Measurements from ENCODE around the gene PDZD2. TPM values are rescaled to one million over a fixed set of nuclear protein-coding genes. Genes with fewer than 3 reads are reported as not detected.

Gene PDZD2
- polyA plus RNA-seq, 3 donors = 0.10 TPM; not detected in 2

DNA sequence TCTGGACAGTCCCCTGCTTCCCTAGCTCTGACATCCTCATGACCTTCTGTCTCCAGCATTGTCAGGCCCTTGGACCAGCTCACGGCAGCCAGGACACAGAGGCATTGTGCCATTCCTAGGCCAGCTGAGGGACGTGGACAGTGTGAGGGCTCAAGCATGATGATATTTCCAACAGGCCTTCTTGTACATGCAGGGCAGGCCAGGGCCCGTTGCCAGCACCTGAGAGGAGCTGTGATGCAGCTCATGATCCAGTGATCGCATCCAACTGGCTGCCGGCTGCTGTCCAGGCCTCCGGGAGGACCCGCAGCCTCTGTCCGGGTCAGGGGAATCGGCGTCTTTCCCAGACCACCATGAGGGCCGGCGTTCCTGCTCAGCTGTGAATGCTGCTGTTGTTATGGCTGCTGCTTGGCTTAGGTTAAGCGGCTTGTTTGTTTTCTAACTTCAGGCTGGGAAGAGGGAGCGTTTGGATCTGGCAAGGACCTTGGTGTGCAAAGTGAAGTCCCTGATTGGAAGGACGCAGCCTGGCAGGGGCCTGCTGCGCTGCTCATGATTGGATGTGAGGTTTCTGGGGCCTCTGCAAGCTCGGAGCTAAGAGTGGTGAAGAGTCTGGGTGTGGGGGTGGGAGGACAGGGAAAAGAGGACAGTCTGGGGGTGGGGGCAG lies 53.8 kb downstream of the PDZD2 start:
- 98% methylated on average over 13 of the region's 17 CpGs for WGBS (ENCODE audit: insufficient coverage)
- Histone ChIP-seq H3K36me3 (replicated peaks in 1 of 2; ENCODE audit: control insufficient read depth in 1 of 2, insufficient read depth in 2 of 2, low read length in 2 of 2) (no peaks in the 10 kb centered on the region), H3K79me2 (ENCODE audit: insufficient read depth, low read length) (no peaks in the 10 kb centered on the region), H3K27me3 (ENCODE audit: control insufficient read depth in 2 of 2, insufficient read depth in 2 of 2, low read length in 2 of 2) (no peaks in the 10 kb centered on the region), H4K20me1 (ENCODE audit: insufficient read depth, low read length) (no peaks in the 10 kb centered on the region), H3K4me1 (ENCODE audit: control insufficient read depth in 1 of 2, insufficient read depth in 2 of 2, low read length in 2 of 2) (no peaks in the 10 kb centered on the region), H2AFZ (ENCODE audit: insufficient read depth, low read depth, low read length, poor library complexity, severe bottlenecking) (no peak overlapping the region), H3K4me2 (replicated peaks; ENCODE audit: extremely low read depth, low read length, poor library complexity, severe bottlenecking) (no peak overlapping the region), H3K27ac (ENCODE audit: low read depth in 1 of 2, low read length in 2 of 2) (no peak overlapping the region), H3K4me3 (replicated peaks in 1 of 3; ENCODE audit: low read depth in 2 of 3, low read length in 3 of 3) (no peak overlapping the region), H3K9ac (ENCODE audit: insufficient read depth, low read length, poor library complexity, severe bottlenecking) (no peak overlapping the region), H3K9me3 (replicated peaks in 1 of 2; ENCODE audit: control insufficient read depth in 1 of 2, insufficient read depth in 1 of 2, low read length in 2 of 2) (no peaks in the 10 kb centered on the region)
- Mint-ChIP-seq H3K36me3 (no peaks in the 10 kb centered on the region), H3K27ac (peak overlapping the region in 1 of 7 donors; percentile 21), H3K4me1 (no peaks in the 10 kb centered on the region), H3K4me3 (no peak overlapping the region), H3K27me3 (ENCODE audit: low read depth in 3 of 3) (peaks cover 0 to 1% (median 0%) of the 10 kb centered on the region in 3 donors), H3K9me3 (peaks cover 0 to 16% (median 5%) of the 10 kb centered on the region in 7 donors)
- intact Hi-C loops (cut with micrococcal nuclease) = no loop called here
- TF ChIP-seq, protein P1, sequence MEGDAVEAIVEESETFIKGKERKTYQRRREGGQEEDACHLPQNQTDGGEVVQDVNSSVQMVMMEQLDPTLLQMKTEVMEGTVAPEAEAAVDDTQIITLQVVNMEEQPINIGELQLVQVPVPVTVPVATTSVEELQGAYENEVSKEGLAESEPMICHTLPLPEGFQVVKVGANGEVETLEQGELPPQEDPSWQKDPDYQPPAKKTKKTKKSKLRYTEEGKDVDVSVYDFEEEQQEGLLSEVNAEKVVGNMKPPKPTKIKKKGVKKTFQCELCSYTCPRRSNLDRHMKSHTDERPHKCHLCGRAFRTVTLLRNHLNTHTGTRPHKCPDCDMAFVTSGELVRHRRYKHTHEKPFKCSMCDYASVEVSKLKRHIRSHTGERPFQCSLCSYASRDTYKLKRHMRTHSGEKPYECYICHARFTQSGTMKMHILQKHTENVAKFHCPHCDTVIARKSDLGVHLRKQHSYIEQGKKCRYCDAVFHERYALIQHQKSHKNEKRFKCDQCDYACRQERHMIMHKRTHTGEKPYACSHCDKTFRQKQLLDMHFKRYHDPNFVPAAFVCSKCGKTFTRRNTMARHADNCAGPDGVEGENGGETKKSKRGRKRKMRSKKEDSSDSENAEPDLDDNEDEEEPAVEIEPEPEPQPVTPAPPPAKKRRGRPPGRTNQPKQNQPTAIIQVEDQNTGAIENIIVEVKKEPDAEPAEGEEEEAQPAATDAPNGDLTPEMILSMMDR (IDR thresholded peaks at IDR 0.05) = no peak
- no peak for DNase-seq

DNA sequence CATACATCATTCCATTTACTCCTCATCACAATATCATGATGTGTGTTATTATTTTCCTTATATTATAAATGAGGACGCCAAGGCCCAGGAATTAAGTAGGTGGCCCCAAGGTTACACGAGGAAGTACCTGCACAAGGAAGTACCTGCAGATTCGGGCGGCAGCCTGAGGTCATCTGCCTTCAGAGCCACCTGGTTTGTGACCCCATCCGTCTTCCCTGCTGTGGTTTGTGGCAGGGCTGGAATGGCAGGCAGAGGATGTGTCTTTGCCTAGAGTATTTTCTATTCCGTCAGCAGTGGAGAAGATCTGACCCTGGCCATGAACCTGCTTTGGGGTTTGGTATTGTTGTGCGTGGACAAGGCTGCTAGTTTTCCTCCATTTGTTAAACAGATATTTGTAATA lies 59.7 kb downstream of the PDZD2 start:
- peaks cover 0 to 3% (median 0%) of the 10 kb centered on the region in 3 donors for H3K27me3 Mint-ChIP-seq (ENCODE audit: low read depth in 3 of 3)
- H3K4me1 Mint-ChIP-seq = no peaks in the 10 kb centered on the region
- no peak overlapping the region for H3K4me3 Mint-ChIP-seq
- no peak overlapping the region for H3K4me3 ChIP-seq (replicated peaks in 1 of 3; ENCODE audit: low read depth in 2 of 3, low read length in 3 of 3)
- H3K27ac ChIP-seq (ENCODE audit: low read depth in 1 of 2, low read length in 2 of 2) = no peak overlapping the region
- no peak for DNase-seq
- no peaks in the 10 kb centered on the region for H3K4me1 ChIP-seq (ENCODE audit: control insufficient read depth in 1 of 2, insufficient read depth in 2 of 2, low read length in 2 of 2)
- H3K9me3 ChIP-seq (replicated peaks in 1 of 2; ENCODE audit: control insufficient read depth in 1 of 2, insufficient read depth in 1 of 2, low read length in 2 of 2) = no peaks in the 10 kb centered on the region
- H3K4me2 ChIP-seq (replicated peaks; ENCODE audit: extremely low read depth, low read length, poor library complexity, severe bottlenecking) = no peak overlapping the region
- 89% methylated on average over 6 of the region's 7 CpGs for WGBS (ENCODE audit: insufficient coverage)
- H3K36me3 Mint-ChIP-seq = no peaks in the 10 kb centered on the region
- no peaks in the 10 kb centered on the region for H3K27me3 ChIP-seq (ENCODE audit: control insufficient read depth in 2 of 2, insufficient read depth in 2 of 2, low read length in 2 of 2)
- no peak overlapping the region for H3K9ac ChIP-seq (ENCODE audit: insufficient read depth, low read length, poor library complexity, severe bottlenecking)
- H3K36me3 ChIP-seq (replicated peaks in 1 of 2; ENCODE audit: control insufficient read depth in 1 of 2, insufficient read depth in 2 of 2, low read length in 2 of 2) = no peaks in the 10 kb centered on the region
- intact Hi-C loops (cut with micrococcal nuclease) = no loop called here
- TF ChIP-seq, protein P1 (IDR thresholded peaks at IDR 0.05) = no peak
- H3K79me2 ChIP-seq (ENCODE audit: insufficient read depth, low read length) = no peaks in the 10 kb centered on the region
- H3K27ac Mint-ChIP-seq = no peak overlapping the region
- H3K9me3 Mint-ChIP-seq = peaks cover 0 to 2% (median 0%) of the 10 kb centered on the region in 7 donors
- H4K20me1 ChIP-seq (ENCODE audit: insufficient read depth, low read length) = no peaks in the 10 kb centered on the region
- no peak overlapping the region for H2AFZ ChIP-seq (ENCODE audit: insufficient read depth, low read depth, low read length, poor library complexity, severe bottlenecking)

Measured in CD14-positive monocyte (primary cell).